Fibroblast of lung (primary cell): ENCODE measurements around the gene CCHCR1.

Experiments used
- EZH2 ChIP-seq: IDR thresholded peaks from 2 replicates; pipeline ENCODE4 v1.5.1; 2012; ENCODE audit warnings: low read length, control low read depth, mild to moderate bottlenecking; ENCODE audit errors: missing control alignments
- TF ChIP-seq, protein P1 (sequence below), 2 donors: IDR thresholded peaks in 1 of 2; conservative IDR thresholded peaks in 1 of 2; 1 replicate in 1 of 2; 2 replicates in 1 of 2; pipeline ENCODE4 v1.5.1; 2011 to 2012; ENCODE audit warnings: low read length in 2 of 2, control low read depth in 1 of 2, inconsistent platforms in 1 of 2, low read depth in 1 of 2, mild to moderate bottlenecking in 1 of 2

DNA sequence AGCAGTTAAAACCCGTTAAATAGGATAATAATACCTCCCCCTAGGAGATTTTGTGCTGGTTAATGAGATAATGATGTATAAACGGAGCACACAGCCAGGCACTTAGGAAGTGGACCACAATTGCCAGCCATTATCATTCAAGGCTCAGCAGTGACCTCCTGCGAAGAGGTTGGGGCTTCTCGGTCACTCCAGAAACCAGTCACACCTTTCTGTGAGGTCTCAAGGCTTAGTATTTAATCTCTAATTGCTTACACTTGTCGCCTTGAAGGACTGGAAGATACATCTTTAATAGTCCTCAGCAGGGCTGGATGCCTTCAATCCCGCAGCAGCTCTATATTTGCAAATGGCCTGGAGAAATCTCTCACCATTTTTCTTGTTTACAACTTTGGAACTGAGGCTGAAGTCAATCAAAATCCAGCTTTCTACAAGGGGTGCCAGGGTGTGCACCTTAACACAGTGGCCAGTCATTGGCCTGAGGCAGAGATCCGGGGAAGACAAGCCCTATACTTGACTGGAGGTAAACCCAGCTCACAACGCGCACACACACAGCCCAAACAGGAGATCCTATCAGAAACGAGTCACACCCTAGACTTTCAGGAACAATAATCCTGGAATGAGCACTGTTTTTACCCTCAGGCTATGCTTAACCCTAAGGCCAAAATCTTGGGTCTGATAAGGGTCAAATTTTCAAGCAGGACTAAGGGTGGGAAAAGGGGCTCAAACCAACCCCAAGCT, 11.7 kb upstream of the CCHCR1 start:
- TF ChIP-seq, protein P1, sequence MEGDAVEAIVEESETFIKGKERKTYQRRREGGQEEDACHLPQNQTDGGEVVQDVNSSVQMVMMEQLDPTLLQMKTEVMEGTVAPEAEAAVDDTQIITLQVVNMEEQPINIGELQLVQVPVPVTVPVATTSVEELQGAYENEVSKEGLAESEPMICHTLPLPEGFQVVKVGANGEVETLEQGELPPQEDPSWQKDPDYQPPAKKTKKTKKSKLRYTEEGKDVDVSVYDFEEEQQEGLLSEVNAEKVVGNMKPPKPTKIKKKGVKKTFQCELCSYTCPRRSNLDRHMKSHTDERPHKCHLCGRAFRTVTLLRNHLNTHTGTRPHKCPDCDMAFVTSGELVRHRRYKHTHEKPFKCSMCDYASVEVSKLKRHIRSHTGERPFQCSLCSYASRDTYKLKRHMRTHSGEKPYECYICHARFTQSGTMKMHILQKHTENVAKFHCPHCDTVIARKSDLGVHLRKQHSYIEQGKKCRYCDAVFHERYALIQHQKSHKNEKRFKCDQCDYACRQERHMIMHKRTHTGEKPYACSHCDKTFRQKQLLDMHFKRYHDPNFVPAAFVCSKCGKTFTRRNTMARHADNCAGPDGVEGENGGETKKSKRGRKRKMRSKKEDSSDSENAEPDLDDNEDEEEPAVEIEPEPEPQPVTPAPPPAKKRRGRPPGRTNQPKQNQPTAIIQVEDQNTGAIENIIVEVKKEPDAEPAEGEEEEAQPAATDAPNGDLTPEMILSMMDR (conservative IDR thresholded peaks at IDR 0.05 in 1 of 2, IDR thresholded peaks at IDR 0.05 in 1 of 2; ENCODE audit: low read depth in 1 of 2, low read length in 2 of 2) = no peak
- no peak for TF ChIP-seq EZH2
